Inflammatory macrophage treated with lipopolysaccharide for 4 hours (primary cell): ENCODE data around the gene TCN1.
"Not testable (repeated sequence)": the region's sequence is repeated elsewhere in the genome, so short reads cannot be mapped to it uniquely, and the experiment has no call there.

Experiments
- DNase-seq: peaks from one replicate; pipeline ENCODE4 v3.0.0-alpha.2; 2020

The TCN1 gene, protein sequence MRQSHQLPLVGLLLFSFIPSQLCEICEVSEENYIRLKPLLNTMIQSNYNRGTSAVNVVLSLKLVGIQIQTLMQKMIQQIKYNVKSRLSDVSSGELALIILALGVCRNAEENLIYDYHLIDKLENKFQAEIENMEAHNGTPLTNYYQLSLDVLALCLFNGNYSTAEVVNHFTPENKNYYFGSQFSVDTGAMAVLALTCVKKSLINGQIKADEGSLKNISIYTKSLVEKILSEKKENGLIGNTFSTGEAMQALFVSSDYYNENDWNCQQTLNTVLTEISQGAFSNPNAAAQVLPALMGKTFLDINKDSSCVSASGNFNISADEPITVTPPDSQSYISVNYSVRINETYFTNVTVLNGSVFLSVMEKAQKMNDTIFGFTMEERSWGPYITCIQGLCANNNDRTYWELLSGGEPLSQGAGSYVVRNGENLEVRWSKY

DNA sequence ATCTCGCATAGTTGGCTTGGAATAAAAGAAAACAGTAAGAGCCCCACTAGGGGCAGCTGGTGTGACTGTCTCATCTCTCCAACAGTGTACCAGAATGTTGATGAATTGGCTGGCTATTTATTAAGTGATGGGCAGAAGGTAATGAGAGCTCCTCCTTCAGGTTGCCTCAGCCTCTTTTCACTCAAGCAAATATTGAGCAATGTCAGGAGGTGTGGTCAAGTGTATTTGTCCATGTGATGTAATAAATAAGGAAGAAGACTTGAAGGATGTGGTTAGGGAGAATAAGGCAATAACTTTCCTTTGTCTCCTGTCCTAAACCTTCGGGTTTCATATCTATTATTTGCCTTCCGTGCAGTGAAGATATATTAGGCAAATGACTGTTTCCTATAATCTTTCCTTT lies at the start of gene TCN1:
Gene TCN1 (minus strand): TSS at position 91 of the 400 bp plus-strand sequence. CDS start 17 bp downstream, at position 74.
- DNase-seq: peak; percentile 92

DNA sequence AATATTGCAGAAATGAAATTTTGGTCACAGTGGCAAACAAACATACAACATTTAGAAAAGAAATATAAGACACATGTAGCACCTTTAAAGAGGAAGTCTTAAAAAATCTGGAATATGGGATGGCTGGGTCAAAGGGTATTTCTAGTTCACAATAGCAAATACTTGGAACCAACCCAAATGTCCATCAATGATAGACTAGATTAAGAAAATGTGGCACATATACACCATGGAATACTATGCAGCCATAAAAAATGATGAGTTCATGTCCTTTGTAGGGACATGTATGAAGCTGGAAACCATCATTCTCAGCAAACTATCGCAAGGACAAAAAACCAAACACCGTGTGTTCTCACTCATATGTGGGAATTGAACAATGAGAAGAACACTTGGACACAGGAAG lies 37.3 kb upstream of the TCN1 start:
- DNase-seq: not testable (repeated sequence)

DNA sequence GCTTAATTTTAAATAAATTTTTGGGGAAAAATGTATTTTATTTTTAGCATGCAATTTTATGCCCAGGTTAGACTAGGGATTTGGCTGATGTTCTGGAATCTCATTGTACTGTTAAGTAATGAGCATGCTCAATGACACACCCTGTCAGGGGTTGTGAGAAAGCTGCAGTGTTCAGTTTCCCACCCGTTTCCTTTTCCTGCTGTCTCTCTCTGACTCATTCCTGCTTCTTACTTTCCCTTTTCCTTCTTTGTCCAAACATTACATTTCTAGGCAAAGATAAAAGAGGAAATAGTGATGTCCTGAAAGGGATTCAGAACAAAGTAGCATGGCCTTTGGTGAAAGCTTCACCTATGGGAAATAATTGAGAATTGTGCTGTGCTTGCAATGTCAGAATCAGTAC lies 35.0 kb upstream of the TCN1 start:
- peak; percentile 86 for DNase-seq

DNA sequence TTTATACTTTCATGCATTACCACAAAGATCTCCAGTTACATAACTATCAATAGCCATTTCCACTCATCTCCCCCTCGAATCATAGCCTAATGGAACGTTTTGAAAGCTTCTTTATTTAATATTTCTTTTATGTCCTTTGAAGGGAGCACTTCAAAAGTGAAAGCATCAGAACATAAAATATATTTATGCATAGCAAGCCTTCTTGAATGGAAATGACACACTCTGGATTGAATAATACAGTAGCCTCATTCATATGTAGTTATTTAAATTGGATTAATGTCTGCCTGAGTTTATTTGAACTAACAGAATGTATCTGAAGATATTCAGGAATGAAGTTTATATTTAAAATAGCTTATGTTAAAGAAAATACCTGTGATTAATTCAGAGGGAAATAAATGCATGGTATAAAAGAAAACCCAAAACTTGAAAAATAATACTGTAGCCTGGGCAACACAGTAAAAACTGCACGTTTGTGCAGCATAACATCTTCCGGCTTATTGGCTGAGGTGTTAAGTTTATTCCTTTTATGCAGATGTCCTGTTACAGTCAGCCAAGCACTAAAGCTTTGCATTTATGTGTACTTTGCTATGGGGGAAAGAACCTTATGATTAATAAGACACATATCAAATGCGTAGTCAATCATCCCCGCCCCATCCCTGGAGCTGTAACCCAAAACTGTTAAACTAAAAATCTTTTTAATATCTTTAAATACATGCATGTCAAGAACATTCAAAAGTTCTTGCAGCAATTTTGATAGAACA lies 34.3 kb upstream of the TCN1 start:
- DNase-seq: no peak

DNA sequence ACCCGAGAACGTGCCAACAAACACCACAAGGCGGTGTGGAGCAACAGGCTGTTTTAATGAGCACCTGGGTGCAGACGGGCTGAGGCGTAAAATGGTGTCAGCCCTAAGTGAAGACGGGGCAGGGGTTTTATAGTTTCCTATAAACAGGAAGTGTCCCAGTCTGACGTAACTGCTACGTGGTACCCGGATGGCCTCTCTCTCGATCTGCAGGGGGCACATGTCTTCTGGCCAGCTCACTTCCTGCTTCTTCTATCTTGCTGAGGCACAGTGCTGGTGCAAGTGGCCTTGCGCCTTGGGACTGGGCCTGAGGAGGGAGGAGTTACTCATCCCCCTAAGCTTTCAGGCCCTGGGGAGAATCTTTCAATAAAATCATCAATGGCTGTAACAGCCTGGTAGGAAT lies 33.2 kb upstream of the TCN1 start:
- peak; percentile 42 for DNase-seq

DNA sequence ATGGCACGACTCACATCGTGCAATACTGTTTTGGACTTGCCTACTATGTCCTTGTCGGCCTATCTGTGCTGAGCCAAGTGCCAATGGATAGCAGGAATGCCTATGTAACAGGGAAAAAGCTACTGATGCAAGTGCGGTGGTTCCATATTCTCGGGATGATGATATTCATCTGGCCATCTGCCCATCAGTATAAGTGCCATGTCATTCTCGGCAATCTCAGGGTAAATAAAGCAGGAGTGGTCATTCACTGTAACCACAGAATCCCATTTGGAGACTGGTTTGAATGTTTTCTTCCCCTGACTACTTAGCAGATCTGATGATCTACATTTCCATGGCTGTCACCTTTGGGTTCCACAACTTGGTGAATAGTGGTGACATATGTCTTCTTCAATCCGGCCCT lies 32.4 kb upstream of the TCN1 start:
- DNase-seq: no peak

DNA sequence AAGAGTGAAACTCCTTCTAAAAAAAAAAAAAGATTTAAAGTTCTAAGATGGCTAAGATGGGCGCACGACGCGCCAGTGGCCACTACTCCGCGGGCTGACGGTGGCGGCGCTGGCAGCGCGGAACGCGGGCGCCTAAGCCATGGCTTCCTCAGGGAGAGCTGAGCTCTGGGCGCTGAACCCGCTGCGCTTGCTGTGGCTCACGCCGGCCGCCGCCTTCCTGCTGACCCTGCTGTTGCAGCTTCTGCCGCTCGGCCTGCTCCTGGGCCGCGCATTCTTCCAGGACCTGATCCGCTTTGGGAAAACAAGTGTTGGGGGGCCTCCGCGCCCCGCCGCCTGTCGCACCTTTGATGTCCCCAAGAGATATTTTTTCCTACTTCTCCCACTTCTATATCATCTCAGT lies 31.8 kb upstream of the TCN1 start:
- no peak for DNase-seq

DNA sequence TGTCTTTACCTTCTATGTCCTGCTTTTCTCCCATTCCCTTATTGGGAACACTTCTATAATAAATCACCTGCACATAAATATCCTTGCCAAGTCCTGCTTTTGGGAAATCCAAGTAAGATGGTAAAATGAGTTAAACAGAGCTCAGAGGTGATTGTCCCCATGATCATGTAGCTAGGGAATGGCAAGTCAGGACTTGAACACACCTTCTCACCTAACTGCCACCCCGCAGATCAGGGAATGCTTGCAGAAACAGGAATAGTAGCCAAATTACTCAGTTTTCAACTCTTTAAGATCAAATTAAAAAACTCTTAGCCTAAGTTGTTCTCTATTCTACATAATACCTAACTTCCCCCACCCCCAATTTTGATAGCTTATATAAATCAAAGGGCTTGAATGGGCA lies 28.3 kb upstream of the TCN1 start:
- DNase-seq: no peak

DNA sequence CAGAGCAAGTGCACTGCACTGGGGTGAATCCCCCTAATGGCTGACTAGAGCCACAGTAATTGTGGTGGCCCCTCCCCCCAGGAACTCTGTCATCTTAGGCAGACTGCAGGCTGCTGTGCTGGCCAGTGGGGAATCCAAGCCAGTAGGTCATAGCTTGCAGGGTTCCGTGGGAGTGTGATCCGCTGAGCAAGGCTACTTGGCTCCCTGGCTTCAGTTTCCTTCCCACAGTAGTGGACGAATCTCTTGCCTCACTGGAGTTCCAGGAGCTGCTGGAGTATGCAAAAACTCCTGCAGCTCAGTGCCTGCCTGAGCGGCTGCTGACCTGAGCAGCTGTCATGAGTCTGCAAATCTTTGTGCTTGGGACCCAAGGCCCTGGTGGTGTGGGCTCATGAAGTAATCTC lies 25.5 kb upstream of the TCN1 start:
- DNase-seq: peak; percentile 66

DNA sequence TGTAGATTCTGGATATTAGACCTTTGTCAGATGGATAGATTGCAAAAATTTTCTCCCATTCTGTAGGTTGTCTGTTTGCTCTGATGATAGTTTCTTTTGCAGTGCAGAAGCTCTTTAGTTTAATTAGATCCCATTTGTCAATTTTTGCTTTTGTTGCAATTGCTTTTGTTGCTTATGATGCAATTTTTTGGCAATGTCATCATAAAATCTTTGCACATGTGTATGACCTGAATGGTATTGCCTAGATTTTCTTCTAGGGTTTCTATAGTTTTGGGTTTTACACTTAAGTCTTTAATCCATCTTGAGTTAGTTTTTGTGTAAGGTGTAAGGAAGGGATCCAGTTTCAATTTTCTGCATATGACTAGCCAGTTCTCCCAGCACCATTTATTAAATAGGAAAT lies 20.9 kb upstream of the TCN1 start:
- DNase-seq: not testable (repeated sequence)

DNA sequence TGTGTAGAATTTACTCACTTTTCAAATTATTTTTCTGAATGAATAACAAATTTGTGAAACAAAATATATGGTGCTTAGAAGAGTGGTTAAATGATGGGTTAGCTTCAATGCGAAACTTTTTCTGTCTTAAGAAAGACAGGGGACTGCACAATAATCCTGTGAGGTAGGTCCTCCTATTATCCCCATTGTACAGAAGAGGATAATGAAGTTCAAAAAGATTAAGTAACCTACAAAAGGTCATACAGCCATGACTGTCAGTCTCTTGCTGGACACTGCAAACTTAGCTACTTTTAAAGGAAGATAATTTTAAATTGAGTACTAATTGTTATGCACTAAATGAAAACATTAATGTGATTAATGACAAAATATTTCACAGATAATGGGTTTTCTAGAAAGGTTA lies 17.3 kb upstream of the TCN1 start:
- no peak for DNase-seq

DNA sequence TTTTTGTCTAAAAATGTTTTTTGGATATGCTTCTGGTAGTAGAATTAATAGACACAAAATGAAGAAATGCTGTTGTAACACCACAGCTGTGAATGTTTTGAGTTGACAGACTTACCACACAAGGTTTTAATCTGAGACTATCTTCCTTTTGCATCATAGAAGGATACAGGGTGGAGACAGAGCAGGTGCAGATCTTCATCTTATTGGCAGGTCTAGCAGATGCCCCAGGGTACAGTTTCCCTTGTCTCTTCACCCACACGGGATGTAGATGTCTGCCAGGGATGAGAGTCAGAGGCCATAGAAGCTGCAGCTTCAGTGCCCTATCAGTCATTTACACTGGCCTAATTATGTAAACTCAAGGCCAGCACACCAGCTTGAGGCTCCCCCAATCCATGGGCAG lies 13.3 kb upstream of the TCN1 start:
- no peak for DNase-seq

DNA sequence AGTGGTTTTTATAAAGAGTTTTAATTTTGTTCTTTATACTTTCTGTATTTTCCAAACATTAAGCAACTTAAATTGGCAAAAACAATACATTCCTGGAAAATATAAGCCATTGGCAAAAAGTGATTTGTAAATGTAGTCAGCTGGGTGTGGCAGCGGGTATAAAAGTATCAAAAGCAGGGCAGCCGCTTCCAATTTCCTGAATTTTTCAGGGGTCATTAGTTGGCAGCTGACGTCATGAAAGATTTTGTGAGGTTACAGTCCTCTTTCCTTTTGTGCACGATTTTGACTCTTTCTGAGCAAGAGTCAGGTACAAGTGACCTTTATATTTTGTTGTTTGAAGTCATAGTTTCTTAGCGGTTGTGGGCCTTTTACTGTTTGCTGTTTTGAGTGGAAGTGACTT lies 12.3 kb upstream of the TCN1 start, which contains the start of gene OOSP3:
Gene OOSP3 (plus strand): TSS at position 208 of the 400 bp plus-strand sequence. CDS start 27 bp downstream, at position 235.
- DNase-seq: no peak

DNA sequence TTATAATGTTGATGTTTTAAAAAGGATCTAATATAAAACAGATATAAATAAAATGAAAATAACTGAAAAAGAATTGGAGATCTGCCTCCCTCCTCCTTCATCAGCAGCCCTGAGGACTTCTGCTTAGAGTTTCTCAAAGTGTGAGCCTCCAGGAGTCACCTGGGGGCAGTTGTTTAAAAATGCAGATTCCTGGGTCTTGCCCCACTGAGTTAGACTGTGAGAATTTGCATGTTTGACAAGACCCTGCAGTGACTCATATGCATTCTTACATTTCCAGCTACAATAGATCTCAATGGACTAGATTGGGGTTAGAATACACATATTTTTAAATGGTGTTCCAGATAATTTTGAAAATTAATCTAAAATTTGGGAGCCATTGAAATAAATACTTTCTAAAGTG lies 11.5 kb upstream of the TCN1 start:
- no peak for DNase-seq

DNA sequence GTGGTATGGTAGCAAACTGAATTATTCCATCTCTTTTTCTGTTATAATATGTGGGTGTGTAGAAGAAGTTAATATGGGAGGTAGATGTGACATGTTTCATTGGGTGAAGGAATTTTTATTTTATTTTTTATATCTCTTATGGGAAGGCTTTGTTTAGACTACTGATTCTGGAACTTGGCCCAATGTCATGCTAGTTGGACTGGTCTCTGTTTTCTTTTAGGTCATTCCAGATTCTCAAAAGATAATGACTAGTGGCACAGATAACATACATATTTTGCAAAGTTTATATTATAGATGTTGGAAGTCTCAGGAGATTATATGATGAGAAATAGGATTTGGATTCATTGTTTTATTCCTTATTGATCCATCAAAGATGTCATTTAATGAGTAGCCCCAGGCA lies 11.0 kb upstream of the TCN1 start:
- DNase-seq: no peak

DNA sequence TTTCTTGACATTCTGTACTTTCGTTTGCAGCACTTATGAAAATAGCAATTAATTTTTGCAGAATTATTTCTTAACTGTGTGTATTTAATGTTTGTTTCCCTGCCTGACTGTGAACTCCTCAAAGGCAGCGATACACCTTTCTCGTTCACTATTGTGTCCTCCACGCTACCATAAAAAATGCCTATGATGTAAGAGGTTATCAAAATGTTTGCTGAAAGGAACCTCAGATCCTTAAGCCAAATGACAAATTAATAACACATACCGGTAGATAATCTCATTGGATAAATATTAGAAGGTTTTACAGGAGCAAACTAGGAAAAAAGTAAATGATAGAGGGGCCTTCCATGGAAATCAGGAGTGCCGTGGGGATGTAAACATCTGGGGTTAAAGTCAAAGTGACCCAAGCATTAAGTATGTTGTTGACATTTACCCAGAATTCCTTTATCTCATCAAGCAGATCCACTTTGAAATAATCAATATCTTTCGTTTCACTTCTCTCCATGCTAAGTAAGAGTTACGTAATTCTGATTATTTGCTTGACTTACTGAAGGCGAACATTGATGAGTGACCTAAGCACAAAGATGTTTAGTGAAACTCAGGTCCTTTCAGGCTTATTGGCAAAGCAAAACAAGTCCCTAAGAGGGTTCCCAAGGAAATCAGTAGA lies 9.7 kb upstream of the TCN1 start:
- DNase-seq: no peak

DNA sequence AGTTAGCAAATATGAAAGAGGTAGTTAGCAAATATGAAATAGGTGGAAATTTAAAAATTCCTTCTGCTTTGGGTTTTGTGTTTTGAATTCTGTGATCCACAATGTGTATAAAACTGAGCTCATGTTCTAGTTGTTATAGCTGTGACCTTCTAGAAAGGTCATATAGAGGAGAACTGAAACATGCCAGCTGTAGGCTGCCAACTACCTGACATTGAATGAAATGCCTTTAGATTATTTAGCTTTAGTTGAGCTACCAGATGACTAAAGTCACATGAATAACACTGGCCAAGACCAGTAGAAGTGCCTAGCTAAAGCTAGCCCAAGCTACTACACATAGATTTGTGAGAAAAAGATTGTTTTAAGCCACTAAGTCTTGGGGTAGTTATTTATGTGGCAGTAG lies 5.8 kb upstream of the TCN1 start:
- DNase-seq: no peak

DNA sequence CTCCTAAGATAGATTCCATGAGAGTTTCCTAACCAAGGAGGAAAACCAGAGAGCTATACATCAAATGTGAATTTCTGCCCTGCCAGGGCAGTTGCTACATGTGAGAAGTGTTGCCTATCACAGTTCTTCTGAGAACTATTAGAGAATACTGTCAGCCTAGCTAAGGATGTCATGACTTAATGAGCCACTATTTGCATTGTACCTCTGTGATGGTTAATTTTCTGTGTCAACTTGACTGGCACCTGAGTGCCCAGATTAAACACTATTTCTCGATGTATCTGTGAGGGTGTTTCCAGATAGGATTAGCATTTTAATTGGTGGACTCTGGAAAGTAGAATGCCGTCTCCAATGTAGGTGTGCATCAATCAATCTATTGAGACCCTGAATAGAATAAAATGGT lies 1.7 kb upstream of the TCN1 start:
- DNase-seq: no peak

DNA sequence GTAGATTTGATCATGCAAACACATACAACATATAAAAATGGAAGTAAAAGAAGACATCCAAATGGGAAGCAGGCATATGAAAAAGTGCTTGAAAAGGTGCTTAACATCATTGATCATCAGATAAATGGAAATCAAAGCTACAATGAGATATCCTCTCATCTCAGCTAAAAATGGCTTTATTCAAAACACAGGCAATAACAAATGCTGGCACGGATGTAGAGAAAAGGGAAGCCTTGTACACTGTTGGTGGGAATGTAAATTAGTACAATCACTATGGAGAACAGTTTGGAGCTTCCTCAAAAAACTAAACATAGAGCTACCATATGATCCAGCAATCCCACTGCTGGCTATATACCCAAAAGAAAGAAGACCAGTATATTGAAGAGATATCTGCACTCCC lies 549 bp upstream of the TCN1 start:
- DNase-seq: no peak

DNA sequence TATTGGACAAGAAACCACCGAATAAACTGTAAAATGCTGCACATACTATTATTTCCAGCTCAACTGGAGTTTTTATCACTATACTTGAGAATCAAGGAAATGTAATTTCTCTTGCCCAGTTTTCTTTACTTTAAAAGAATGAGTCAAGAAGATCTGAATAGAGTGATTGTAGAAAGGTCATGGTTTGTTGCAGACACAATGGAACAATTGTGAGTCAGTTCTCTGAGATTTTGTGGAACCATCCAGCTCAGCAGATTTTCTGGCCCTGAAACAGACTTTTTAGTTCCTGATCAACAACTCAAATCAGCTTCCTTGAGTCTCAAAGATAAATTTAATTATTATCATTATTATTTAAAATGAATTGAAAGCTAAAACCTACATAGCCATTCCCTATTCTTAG lies 1.3 kb downstream of the TCN1 start:
- peak; percentile 61 for DNase-seq

DNA sequence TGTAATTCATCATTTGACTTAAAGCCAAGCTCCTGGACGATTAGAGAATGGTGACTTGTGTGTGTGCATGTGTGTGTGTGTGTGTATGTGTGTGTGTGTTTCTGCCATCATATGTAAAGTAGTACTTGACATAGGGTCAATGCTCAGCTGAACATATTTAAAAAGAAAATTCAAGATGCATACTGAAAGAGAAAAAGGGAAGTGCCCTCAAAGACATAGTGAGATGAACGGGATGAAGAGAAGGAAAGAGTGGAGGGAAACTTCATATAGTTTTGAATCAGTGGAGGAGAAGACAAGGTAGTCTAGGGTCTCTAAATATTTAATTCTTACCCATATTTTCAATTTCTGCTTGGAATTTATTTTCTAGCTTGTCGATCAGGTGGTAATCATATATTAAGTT lies 4.0 kb downstream of the TCN1 start:
- DNase-seq: no peak

DNA sequence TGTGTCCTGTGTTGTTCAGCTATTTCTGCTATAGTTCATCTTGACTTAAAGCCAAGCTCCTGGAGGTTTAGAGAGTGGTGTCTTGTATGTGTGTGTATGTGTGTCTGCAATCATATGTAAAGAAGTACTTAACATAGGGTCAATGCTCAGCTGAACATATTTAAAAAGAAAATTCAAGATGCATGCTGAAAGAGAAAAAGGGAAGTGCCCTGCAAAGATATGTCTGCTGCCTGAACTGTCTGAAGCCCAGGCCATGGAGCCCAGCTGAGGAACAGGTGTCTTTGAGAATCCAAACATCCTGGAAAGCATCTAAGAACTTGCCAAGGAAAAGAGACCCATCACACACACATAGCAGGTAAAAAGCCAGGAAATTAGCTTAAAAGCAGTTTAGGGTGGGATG lies 6.6 kb downstream of the TCN1 start:
- no peak for DNase-seq
